Neural cell (in vitro differentiated cells): ENCODE measurements around the gene OLFM1. TPM values are rescaled to one million over a fixed set of nuclear protein-coding genes. Genes with fewer than 3 reads are reported as not detected.

Experiments used
- H2AFZ ChIP-seq: fragments of 200-600, 300-800 bp; sonication (generic), shearing (Covaris generic); 2 replicates; pipeline ENCODE4 v1.6.0; 2014; ENCODE audit warnings: low read depth, mild to moderate bottlenecking, antibody characterized with exemption, low read length, moderate library complexity
- H3F3A ChIP-seq: fragments of 200-600 bp; shearing (Covaris generic); 2 replicates; pipeline ENCODE4 v1.6.1; 2016; ENCODE audit warnings: mild to moderate bottlenecking, moderate library complexity, mixed read lengths, antibody characterized with exemption, low read length; ENCODE audit not compliant: insufficient read depth, poor library complexity, severe bottlenecking
- H3K27ac ChIP-seq: fragments of 200-600, 300-800 bp; sonication (generic), shearing (Covaris generic); 2 replicates; pipeline ENCODE4 v1.5.1; 2014; ENCODE audit warnings: mild to moderate bottlenecking, low read length, moderate library complexity
- H3K27me3 ChIP-seq: fragments of 300-800, 200-600 bp; sonication (generic), shearing (Covaris generic); 2 replicates; pipeline ENCODE4 v1.6.0; 2014; ENCODE audit warnings: mild to moderate bottlenecking, low read depth, low read length, moderate library complexity; ENCODE audit not compliant: insufficient read depth
- H3K36me3 ChIP-seq: fragments of 300-800, 200-600 bp; sonication (generic), shearing (Covaris generic); 2 replicates; pipeline ENCODE4 v1.5.1; 2014; ENCODE audit warnings: mild to moderate bottlenecking, antibody characterized with exemption, low read length, moderate library complexity; ENCODE audit not compliant: insufficient read depth
- H3K4me2 ChIP-seq: fragments of 300-800, 200-600 bp; sonication (generic), shearing (Covaris generic); 2 replicates; pipeline ENCODE4 v1.6.0; 2014; ENCODE audit warnings: mild to moderate bottlenecking, low read length
- H3K4me3 ChIP-seq: fragments of 300-800, 200-600 bp; sonication (generic), shearing (Covaris generic); 2 replicates; pipeline ENCODE4 v1.5.1; 2014; ENCODE audit warnings: mild to moderate bottlenecking, low read length, moderate library complexity
- H3K79me2 ChIP-seq: fragments of 200-600 bp; shearing (Covaris generic); replicated peaks from 2 replicates; pipeline ENCODE4 v1.6.0; 2014; ENCODE audit warnings: mild to moderate bottlenecking, low read length, moderate library complexity; ENCODE audit not compliant: insufficient read depth
- H3K9ac ChIP-seq: fragments of 300-800, 200-600 bp; sonication (generic), shearing (Covaris generic); 2 replicates; pipeline ENCODE4 v1.6.1; 2016; ENCODE audit warnings: mild to moderate bottlenecking, low read length, mixed read lengths
- H3K9me2 ChIP-seq: fragments of 200-600 bp; shearing (Covaris generic); 2 replicates; pipeline ENCODE4 v1.6.1; 2016; ENCODE audit warnings: mild to moderate bottlenecking, low read length, mixed read lengths; ENCODE audit not compliant: insufficient read depth
- H3K9me3 ChIP-seq: fragments of 200-600, 300-800 bp; sonication (generic), shearing (Covaris generic); 2 replicates; pipeline ENCODE4 v1.6.1; 2016; ENCODE audit warnings: mild to moderate bottlenecking, mixed run types, low read length, moderate library complexity, mixed read lengths
- H4K20me1 ChIP-seq: fragments of 200-600 bp; shearing (Covaris generic); 2 replicates; pipeline ENCODE4 v1.6.1; 2016; ENCODE audit warnings: mild to moderate bottlenecking, mixed run types; ENCODE audit not compliant: insufficient read depth
- CTCF ChIP-seq: fragments of 450-650 bp; IDR thresholded peaks from 2 replicates; pipeline ENCODE4 v1.5.1; 2014; ENCODE audit warnings: antibody characterized with exemption, mild to moderate bottlenecking, moderate library complexity; ENCODE audit not compliant: poor library complexity, severe bottlenecking
- EP300 ChIP-seq: fragments of 450-650 bp; conservative IDR thresholded peaks from 2 replicates; pipeline ENCODE4 v1.6.1; 2014; ENCODE audit warnings: antibody characterized with exemption, mild to moderate bottlenecking, moderate library complexity; ENCODE audit not compliant: poor library complexity, severe bottlenecking
- EZH2 ChIP-seq: fragments of 200-600, 300-800 bp; shearing (Covaris generic), sonication (generic); IDR thresholded peaks from 2 replicates; pipeline ENCODE4 v1.6.1; 2014; ENCODE audit warnings: antibody characterized with exemption, low read length, borderline replicate concordance, mild to moderate bottlenecking; ENCODE audit not compliant: insufficient read depth, poor library complexity, severe bottlenecking
- MXI1 ChIP-seq: fragments of 450-650 bp; conservative IDR thresholded peaks from 2 replicates; pipeline ENCODE4 v1.6.1; 2014; ENCODE audit warnings: antibody characterized with exemption, mild to moderate bottlenecking; ENCODE audit not compliant: poor library complexity, severe bottlenecking
- POLR2AphosphoS5 ChIP-seq: IDR thresholded peaks from 2 replicates; pipeline ENCODE4 v1.6.1; 2012
- RAD21 ChIP-seq: fragments of 450-650 bp; conservative IDR thresholded peaks from 2 replicates; pipeline ENCODE4 v1.6.1; 2014; ENCODE audit warnings: antibody characterized with exemption, mild to moderate bottlenecking, moderate library complexity
- REST ChIP-seq: IDR thresholded peaks from 2 replicates; pipeline ENCODE4 v1.6.1; 2012; ENCODE audit warnings: borderline replicate concordance
- SMC3 ChIP-seq: fragments of 450-650 bp; conservative IDR thresholded peaks from 2 replicates; pipeline ENCODE4 v1.6.1; 2014; ENCODE audit warnings: antibody characterized with exemption, mild to moderate bottlenecking, moderate library complexity; ENCODE audit not compliant: poor library complexity
- TAF1 ChIP-seq: IDR thresholded peaks from 2 replicates; pipeline ENCODE4 v1.6.1; 2012; ENCODE audit warnings: low read depth
- polyA plus RNA-seq: library from polyadenylated mRNA; depleted of rRNA; stranded (reverse); fragments of >200 nt; gene quantifications from 2 replicates; pipeline ENCODE4 v1.2.3, GENCODE V29; 2014

OLFM1 gene
- polyA plus RNA-seq, 1 donor from 2014 or later, result 102 TPM

GRCh38 chr9:135074354-135075233, 12.9 kb upstream of the OLFM1 start:
- peak overlapping the region; percentile 85 for H3K4me3 ChIP-seq
- no peaks in the 10 kb centered on the region for H3K27me3 ChIP-seq
- peak overlapping the region; percentile 73 for H3K4me2 ChIP-seq
- no peak overlapping the region for H2AFZ ChIP-seq
- TF ChIP-seq CTCF (no peak), REST (no peak), SMC3 (no peak), POLR2AphosphoS5 (no peak), RAD21 (no peak), EZH2 (no peak), EP300 (no peak), TAF1 (no peak), MXI1 (no peak)
- H3K9ac ChIP-seq, result peak overlapping the region; percentile 69
- no peaks in the 10 kb centered on the region for H3F3A ChIP-seq
- H3K36me3 ChIP-seq, result no peaks in the 10 kb centered on the region
- no peaks in the 10 kb centered on the region for H4K20me1 ChIP-seq
- no peak overlapping the region for H3K27ac ChIP-seq
- H3K9me3 ChIP-seq, result no peaks in the 10 kb centered on the region
- no peaks in the 10 kb centered on the region for H3K79me2 ChIP-seq
- H3K9me2 ChIP-seq, result no peaks in the 10 kb centered on the region

- Histone ChIP-seq H3K27me3 (no peaks in the 10 kb centered on the region), H3K9me3 (no peaks in the 10 kb centered on the region), H3K79me2 (no peaks in the 10 kb centered on the region), H3K36me3 (no peaks in the 10 kb centered on the region), H2AFZ (peak overlapping the region; percentile 40), H3K9ac (peak overlapping the region; percentile 69), H4K20me1 (no peaks in the 10 kb centered on the region), H3K27ac (no peak overlapping the region), H3K9me2 (no peaks in the 10 kb centered on the region), H3K4me3 (peak overlapping the region; percentile 85), H3F3A (no peaks in the 10 kb centered on the region), H3K4me2 (peak overlapping the region; percentile 73)
- TF ChIP-seq CTCF (no peak), RAD21 (peak; percentile 58), EZH2 (no peak), MXI1 (peak; percentile 68), POLR2AphosphoS5 (peak; percentile 14), TAF1 (no peak), SMC3 (peak; percentile 58), EP300 (no peak)
Observed at GRCh38 chr9:135075234-135076142, 12.0 kb upstream of the OLFM1 start.
